NB4 (cell line): ENCODE results near the gene ACSL5.

Source experiments
- POLR2A ChIP-seq: IDR thresholded peaks from 2 replicates; pipeline ENCODE4 v1.6.1; 2011; ENCODE audit warnings: mild to moderate bottlenecking; ENCODE audit not compliant: insufficient read length; ENCODE audit errors: extremely low read depth
- TF ChIP-seq, protein P1 (sequence below): IDR thresholded peaks from one replicate; pipeline ENCODE4 v1.5.1; 2012; ENCODE audit warnings: low read depth, low read length

DNA sequence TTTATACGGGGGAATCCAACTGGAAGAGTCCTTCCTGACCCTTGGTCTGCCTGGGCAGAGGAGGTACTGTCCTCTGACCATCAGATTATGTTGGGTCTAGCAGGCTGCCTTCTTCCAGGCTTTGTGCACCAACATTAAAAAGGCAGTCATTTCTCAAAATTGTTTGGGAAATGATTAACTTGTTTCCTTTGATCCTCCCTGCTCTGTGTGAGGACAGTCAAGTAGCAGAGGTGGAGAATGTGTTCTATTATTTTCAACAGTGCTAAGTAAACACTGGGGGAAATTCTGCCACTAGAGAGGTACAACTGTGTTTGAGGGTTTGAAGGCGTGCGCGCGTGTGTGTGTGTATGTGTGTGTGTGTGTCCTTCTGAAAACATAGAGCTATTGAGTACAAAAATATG, 20.6 kb downstream of the ACSL5 start:
- TF ChIP-seq, protein P1, sequence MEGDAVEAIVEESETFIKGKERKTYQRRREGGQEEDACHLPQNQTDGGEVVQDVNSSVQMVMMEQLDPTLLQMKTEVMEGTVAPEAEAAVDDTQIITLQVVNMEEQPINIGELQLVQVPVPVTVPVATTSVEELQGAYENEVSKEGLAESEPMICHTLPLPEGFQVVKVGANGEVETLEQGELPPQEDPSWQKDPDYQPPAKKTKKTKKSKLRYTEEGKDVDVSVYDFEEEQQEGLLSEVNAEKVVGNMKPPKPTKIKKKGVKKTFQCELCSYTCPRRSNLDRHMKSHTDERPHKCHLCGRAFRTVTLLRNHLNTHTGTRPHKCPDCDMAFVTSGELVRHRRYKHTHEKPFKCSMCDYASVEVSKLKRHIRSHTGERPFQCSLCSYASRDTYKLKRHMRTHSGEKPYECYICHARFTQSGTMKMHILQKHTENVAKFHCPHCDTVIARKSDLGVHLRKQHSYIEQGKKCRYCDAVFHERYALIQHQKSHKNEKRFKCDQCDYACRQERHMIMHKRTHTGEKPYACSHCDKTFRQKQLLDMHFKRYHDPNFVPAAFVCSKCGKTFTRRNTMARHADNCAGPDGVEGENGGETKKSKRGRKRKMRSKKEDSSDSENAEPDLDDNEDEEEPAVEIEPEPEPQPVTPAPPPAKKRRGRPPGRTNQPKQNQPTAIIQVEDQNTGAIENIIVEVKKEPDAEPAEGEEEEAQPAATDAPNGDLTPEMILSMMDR: no peak
- no peak for TF ChIP-seq POLR2A
